ENCODE results near the gene SDR42E1. TPM values are rescaled to one million over a fixed set of nuclear protein-coding genes. Genes with fewer than 3 reads are reported as not detected.

The SDR42E1 gene
- total and polyA plus RNA-seq, 2 of the 8 experiments (the other 6 are each of a cell fraction or from before 2014, with no cell fraction given) = 0.03 TPM; not detected in 1

GRCh38 chr16:82023206-82023605 lies 11.9 kb upstream of the SDR42E1 start:
- TF ChIP-seq CTCF (IDR thresholded peaks at IDR 0.05; ENCODE audit: control extremely low read depth in 1 of 3, insufficient read depth in 1 of 3, low read depth in 1 of 3, low read length in 3 of 3) (no peak), SP2 (IDR thresholded peaks at IDR 0.05; ENCODE audit: low read length) (no peak), NANOG (IDR thresholded peaks at IDR 0.05; ENCODE audit: insufficient read depth, low read depth, low read length, poor library complexity, severe bottlenecking) (no peak), RXRA (IDR thresholded peaks at IDR 0.05; ENCODE audit: insufficient read depth, low read depth, low read length) (no peak), HDAC2 (IDR thresholded peaks at IDR 0.05; ENCODE audit: borderline replicate concordance in 1 of 2, low read depth in 2 of 2, low read length in 2 of 2) (no peak), JUND (IDR thresholded peaks at IDR 0.05; ENCODE audit: low read length) (no peak), EGR1 (IDR thresholded peaks at IDR 0.05; ENCODE audit: borderline replicate concordance, low read depth, low read length) (no peak), SRF (IDR thresholded peaks at IDR 0.05; ENCODE audit: low read depth, low read length) (no peak), SP1 (IDR thresholded peaks at IDR 0.05; ENCODE audit: low read depth, low read length) (no peak)
- TF ChIP-seq, protein P1, sequence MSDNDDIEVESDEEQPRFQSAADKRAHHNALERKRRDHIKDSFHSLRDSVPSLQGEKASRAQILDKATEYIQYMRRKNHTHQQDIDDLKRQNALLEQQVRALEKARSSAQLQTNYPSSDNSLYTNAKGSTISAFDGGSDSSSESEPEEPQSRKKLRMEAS (IDR thresholded peaks at IDR 0.05) = no peak
- Histone ChIP-seq H3K23me2 (ENCODE audit: low read depth, low read length) (no peaks in the 10 kb centered on the region), H3K27me3 (replicated peaks in 1 of 4; ENCODE audit: control insufficient read depth in 3 of 4, extremely low read depth in 1 of 4, insufficient read depth in 3 of 4, low read length in 3 of 4) (no peaks in the 10 kb centered on the region; a peak in 2 of 7 replicates), H3K27ac (ENCODE audit: low read depth, low read length) (no peak overlapping the region), H3K56ac (replicated peaks; ENCODE audit: insufficient read length, low read depth, low read length) (no peak overlapping the region), H4K5ac (ENCODE audit: insufficient read length, low read depth, low read length) (no peak overlapping the region), H3K4me2 (ENCODE audit: insufficient read depth in 1 of 2, low read depth in 2 of 2, low read length in 2 of 2) (no peak overlapping the region), H3K36me3 (ENCODE audit: control insufficient read depth in 2 of 4, insufficient read depth in 4 of 4, low read length in 3 of 4) (no peaks in the 10 kb centered on the region), H3K14ac (ENCODE audit: insufficient read length) (no peak overlapping the region), H2BK120ac (replicated peaks; ENCODE audit: low read depth, low read length) (no peak overlapping the region), H3K79me1 (ENCODE audit: low read depth, low read length) (no peaks in the 10 kb centered on the region), H3K4ac (replicated peaks; ENCODE audit: insufficient read length, low read depth, low read length) (no peak overlapping the region), H2BK12ac (ENCODE audit: low read depth, low read length) (no peak overlapping the region), H4K91ac (replicated peaks; ENCODE audit: insufficient read length, low read length) (no peak overlapping the region), H2AFZ (ENCODE audit: low read length) (no peak overlapping the region), H4K8ac (ENCODE audit: extremely low read depth, insufficient read depth, low read length) (no peak overlapping the region), H3K4me1 (replicated peaks in 1 of 4; ENCODE audit: control insufficient read depth in 3 of 4, insufficient read depth in 4 of 4, low read length in 3 of 4) (no peaks in the 10 kb centered on the region), H2BK15ac (ENCODE audit: low read length) (no peak overlapping the region), H3K18ac (ENCODE audit: extremely low read depth, low read length) (no peak overlapping the region), H3K4me3 (ENCODE audit: extremely low read depth in 1 of 4, insufficient read depth in 2 of 4, low read depth in 3 of 4, low read length in 4 of 4) (no peak overlapping the region), H3K23ac (ENCODE audit: insufficient read length) (no peak overlapping the region), H3K79me2 (ENCODE audit: control insufficient read depth in 1 of 2, insufficient read depth in 2 of 2, low read length in 2 of 2) (no peaks in the 10 kb centered on the region), H2AK5ac (ENCODE audit: low read depth, low read length) (no peak overlapping the region), H2BK5ac (ENCODE audit: low read depth, low read length) (no peak overlapping the region), H3K9me3 (ENCODE audit: insufficient read depth in 2 of 2, low read depth in 1 of 2, low read length in 1 of 2) (no peaks in the 10 kb centered on the region), H4K20me1 (replicated peaks in 1 of 2; ENCODE audit: control insufficient read depth in 1 of 2, insufficient read depth in 2 of 2, low read length in 2 of 2) (no peaks in the 10 kb centered on the region), H3K9ac (replicated peaks in 1 of 4; ENCODE audit: extremely low read depth in 1 of 4, low read depth in 3 of 4, low read length in 3 of 4) (no peak overlapping the region), H2BK20ac (ENCODE audit: low read length) (no peak overlapping the region)
- FAIRE-seq = no peak
- ChIA-PET CTCF (ENCODE audit: partially characterized antibody) (no interaction called here), POLR2A (ENCODE audit: partially characterized antibody) (no interaction called here)
- WGBS, 2 experiments (ENCODE audit: extremely low coverage in 1 of 2, insufficient coverage in 1 of 2, insufficient read length in 1 of 2, insufficient replicate concordance in 2 of 2, low coverage in 1 of 2, low lambda C conversion rate in 2 of 2, missing lambda C conversion rate in 1 of 2) = 88% methylated on average over 7 of the region's 7 CpGs; no CpG with 5 or more reads in 1 of the 2 experiments
- no peak for DNase-seq (ENCODE audit: low read depth in 1 of 2, low spot score in 2 of 2)

Measured in H1 (cell line).